A673 (cell line): Measurements from ENCODE around the gene UBE2E2. TPM values are rescaled to one million over a fixed set of nuclear protein-coding genes. Genes with fewer than 3 reads are reported as not detected.

Experiments
- BruUV-seq: library from RNA; stranded (reverse); fragments of 400-500 nt; replicated peaks from 2 replicates; lab custom pipeline; 2021; lab: Mats Ljungman, UMichigan
- CTCF ChIA-PET: fragments of 300-600 bp; sonication (Branson Sonifier 250); formaldehyde crosslinking; loops from one replicate; lab custom pipeline; 2022; ENCODE audit warnings: antibody characterized with exemption; lab: Charles Lee
- POLR2A ChIA-PET: fragments of 300-600 bp; sonication (Branson Sonifier 250); formaldehyde crosslinking; loops from one replicate; lab custom pipeline; 2022; ENCODE audit warnings: antibody characterized with exemption; ENCODE audit not compliant: low non-redundant PET; lab: Charles Lee
- DNase-seq: peaks from one replicate; pipeline ENCODE4 v3.0.0-alpha.2; 2015; ENCODE audit warnings: low spot score
- H3K27ac ChIP-seq: fragments of 200-600 bp; sonication (generic); 2 replicates; pipeline ENCODE4 v1.5.1; 2016; ENCODE audit warnings: mixed run types, low read depth, mild to moderate bottlenecking, mixed read lengths, antibody characterized with exemption, low read length; ENCODE audit not compliant: poor library complexity, severe bottlenecking
- H3K27me3 ChIP-seq: fragments of 200-600 bp; sonication (generic); replicated peaks from 2 replicates; pipeline ENCODE4 v1.6.1; 2017; ENCODE audit warnings: mixed run types, low read depth, mild to moderate bottlenecking, mixed read lengths, antibody characterized with exemption, low read length; ENCODE audit not compliant: insufficient read depth, poor library complexity
- H3K36me3 ChIP-seq: fragments of 200-600 bp; sonication (generic); 2 replicates; pipeline ENCODE4 v1.6.1; 2016; ENCODE audit warnings: mixed run types, mild to moderate bottlenecking, mixed read lengths, antibody characterized with exemption, low read length; ENCODE audit not compliant: insufficient read depth, poor library complexity, severe bottlenecking
- H3K4me1 ChIP-seq: fragments of 200-600 bp; sonication (generic); 2 replicates; pipeline ENCODE4 v1.6.1; 2017; ENCODE audit warnings: mixed run types, mild to moderate bottlenecking, mixed read lengths, antibody characterized with exemption, low read length; ENCODE audit not compliant: insufficient read depth, poor library complexity, severe bottlenecking
- H3K4me3 ChIP-seq: fragments of 200-600 bp; sonication (generic); 2 replicates; pipeline ENCODE4 v1.5.1; 2016; ENCODE audit warnings: low read depth, mixed run types, mild to moderate bottlenecking, mixed read lengths, low read length; ENCODE audit not compliant: poor library complexity, severe bottlenecking
- H3K9me3 ChIP-seq: fragments of 200-600 bp; sonication (generic); 2 replicates; pipeline ENCODE4 v1.6.1; 2016; ENCODE audit warnings: mixed run types, low read depth, mild to moderate bottlenecking, mixed read lengths, antibody characterized with exemption, low read length; ENCODE audit not compliant: poor library complexity, severe bottlenecking
- EZH2 ChIP-seq: fragments of 200-600 bp; sonication (generic); IDR thresholded peaks from 2 replicates; pipeline ENCODE4 v1.6.1; 2017; ENCODE audit warnings: borderline replicate concordance, low read depth, mild to moderate bottlenecking, mixed read lengths, antibody characterized with exemption, low read length; ENCODE audit not compliant: poor library complexity, severe bottlenecking
- intact Hi-C: fragments of 100-400 bp; cut with micrococcal nuclease; formaldehyde crosslinking; loops from one replicate; pipeline ENCODE4 v1.10.0; 2022; ENCODE audit not compliant: unreplicated experiment
- total RNA-seq: library from RNA; stranded (reverse); gene quantifications from 2 replicates; pipeline ENCODE4 v1.2.3, GENCODE V29; 2021
- TF ChIP-seq, protein P1 (sequence below): fragments of 300-800, 200-600 bp; sonication (generic); conservative IDR thresholded peaks from 2 replicates; pipeline ENCODE4 v1.5.1; 2017; ENCODE audit warnings: low read depth, mild to moderate bottlenecking, antibody characterized with exemption, low read length, moderate library complexity, mixed read lengths

UBE2E2 gene
- total RNA-seq, 1 experiment from 2014 or later: 2.0 TPM

DNA sequence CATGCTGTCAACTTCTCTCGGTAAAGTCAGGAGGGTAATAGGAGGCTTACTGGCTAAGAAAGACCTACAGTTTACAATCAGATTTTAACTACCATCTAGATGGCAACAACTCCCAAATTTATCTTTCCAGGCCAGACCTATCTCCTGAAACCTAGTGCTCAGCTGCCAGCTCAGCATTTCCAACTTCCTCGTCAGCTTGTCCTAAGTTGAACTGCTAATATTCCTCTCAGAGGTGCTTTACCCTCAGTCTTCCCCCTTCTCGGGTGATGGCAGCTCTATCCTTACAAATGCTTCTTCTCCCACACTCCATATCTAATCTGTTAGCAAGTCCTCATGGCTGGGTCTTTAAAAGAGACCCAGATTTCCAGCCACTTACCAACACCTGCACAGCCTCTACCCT is 36.9 kb upstream of the UBE2E2 start:
- Histone ChIP-seq H3K4me3 (no peak overlapping the region), H3K4me1 (no peaks in the 10 kb centered on the region), H3K9me3 (no peaks in the 10 kb centered on the region), H3K36me3 (no peaks in the 10 kb centered on the region), H3K27ac (no peak overlapping the region), H3K27me3 (no peaks in the 10 kb centered on the region)
- DNase-seq: no peak
- ChIA-PET CTCF (no interaction called here), POLR2A (no interaction called here)
- BruUV-seq: no TSS peak
- no peak for TF ChIP-seq EZH2
- TF ChIP-seq, protein P1, sequence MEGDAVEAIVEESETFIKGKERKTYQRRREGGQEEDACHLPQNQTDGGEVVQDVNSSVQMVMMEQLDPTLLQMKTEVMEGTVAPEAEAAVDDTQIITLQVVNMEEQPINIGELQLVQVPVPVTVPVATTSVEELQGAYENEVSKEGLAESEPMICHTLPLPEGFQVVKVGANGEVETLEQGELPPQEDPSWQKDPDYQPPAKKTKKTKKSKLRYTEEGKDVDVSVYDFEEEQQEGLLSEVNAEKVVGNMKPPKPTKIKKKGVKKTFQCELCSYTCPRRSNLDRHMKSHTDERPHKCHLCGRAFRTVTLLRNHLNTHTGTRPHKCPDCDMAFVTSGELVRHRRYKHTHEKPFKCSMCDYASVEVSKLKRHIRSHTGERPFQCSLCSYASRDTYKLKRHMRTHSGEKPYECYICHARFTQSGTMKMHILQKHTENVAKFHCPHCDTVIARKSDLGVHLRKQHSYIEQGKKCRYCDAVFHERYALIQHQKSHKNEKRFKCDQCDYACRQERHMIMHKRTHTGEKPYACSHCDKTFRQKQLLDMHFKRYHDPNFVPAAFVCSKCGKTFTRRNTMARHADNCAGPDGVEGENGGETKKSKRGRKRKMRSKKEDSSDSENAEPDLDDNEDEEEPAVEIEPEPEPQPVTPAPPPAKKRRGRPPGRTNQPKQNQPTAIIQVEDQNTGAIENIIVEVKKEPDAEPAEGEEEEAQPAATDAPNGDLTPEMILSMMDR: no peak
- intact Hi-C loops: no loop called here

DNA sequence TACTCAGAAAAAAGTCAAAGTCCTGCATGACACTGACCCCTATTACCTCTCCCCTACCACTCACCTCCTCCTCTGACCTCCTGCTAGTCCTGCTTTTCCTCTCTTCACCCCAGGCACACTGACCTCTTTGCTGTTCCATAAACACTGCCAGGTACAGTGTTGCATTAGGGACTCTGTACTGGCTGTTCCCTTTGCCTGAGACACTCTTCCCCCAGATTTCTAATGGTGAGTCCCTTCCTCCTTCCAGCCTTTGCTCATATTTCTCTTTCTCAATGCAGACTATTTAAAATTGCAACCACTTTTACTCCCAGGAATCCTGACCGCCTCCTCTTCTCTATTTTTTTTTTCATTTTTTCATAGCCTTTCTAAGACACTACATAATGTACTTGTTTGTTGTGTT is 36.3 kb upstream of the UBE2E2 start:
- Histone ChIP-seq H3K4me1 (no peaks in the 10 kb centered on the region), H3K27ac (no peak overlapping the region), H3K27me3 (no peaks in the 10 kb centered on the region), H3K36me3 (no peaks in the 10 kb centered on the region), H3K4me3 (no peak overlapping the region), H3K9me3 (no peaks in the 10 kb centered on the region)
- TF ChIP-seq, protein P1: no peak
- no peak for TF ChIP-seq EZH2
- CTCF ChIA-PET: no interaction called here
- no TSS peak for BruUV-seq
- POLR2A ChIA-PET: no interaction called here
- DNase-seq: no peak
- intact Hi-C loops: no loop called here

DNA sequence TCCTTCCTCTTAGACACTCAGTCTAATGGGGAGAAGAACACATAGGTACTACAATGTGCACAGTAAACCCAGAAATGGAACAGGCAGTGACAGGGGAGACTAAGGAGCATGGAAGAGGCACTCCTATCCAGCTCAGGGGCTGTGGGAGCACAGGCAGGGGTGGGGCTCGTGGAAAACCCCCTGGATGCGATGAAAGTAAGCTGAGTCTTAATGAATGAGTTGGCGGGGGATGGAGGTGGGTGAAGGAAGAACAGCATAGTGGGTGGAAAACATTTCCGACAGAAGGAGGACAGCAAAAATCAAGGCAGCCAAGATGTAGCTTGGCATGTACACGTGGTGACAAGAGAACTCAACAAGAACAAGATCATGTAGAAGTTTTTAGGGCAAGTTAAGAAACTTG is 33.6 kb upstream of the UBE2E2 start:
- DNase-seq: no peak
- Histone ChIP-seq H3K4me1 (no peaks in the 10 kb centered on the region), H3K36me3 (no peaks in the 10 kb centered on the region), H3K9me3 (no peaks in the 10 kb centered on the region), H3K27ac (no peak overlapping the region), H3K4me3 (no peak overlapping the region), H3K27me3 (no peaks in the 10 kb centered on the region)
- TF ChIP-seq EZH2: no peak
- TF ChIP-seq, protein P1: no peak
- CTCF ChIA-PET: no interaction called here
- no TSS peak for BruUV-seq
- intact Hi-C loops: no loop called here
- POLR2A ChIA-PET: no interaction called here
